Endothelial cell of umbilical vein (primary cell): Measurements from ENCODE around the gene AP1M1.

ENCODE experiments used
- CTCF ChIP-seq, 2 donors: IDR thresholded peaks; 1 replicate in 1 of 2; 2 replicates in 1 of 2; pipeline ENCODE4 v1.5.1; 2011; ENCODE audit warnings: low read length in 2 of 2, mild to moderate bottlenecking in 2 of 2, moderate library complexity in 2 of 2, control low read depth in 1 of 2, inconsistent platforms in 1 of 2, low read depth in 1 of 2; ENCODE audit not compliant: insufficient read depth in 1 of 2; ENCODE audit errors: extremely low read depth in 1 of 2
- EZH2 ChIP-seq: IDR thresholded peaks from 2 replicates; pipeline ENCODE4 v1.6.1; 2012; ENCODE audit warnings: borderline replicate concordance, low read depth, mild to moderate bottlenecking, moderate library complexity, low read length, inconsistent platforms; ENCODE audit not compliant: severe bottlenecking
- GATA2 ChIP-seq: IDR thresholded peaks from 2 replicates; pipeline ENCODE4 v1.7.0; 2011; ENCODE audit warnings: low read depth, mild to moderate bottlenecking, moderate library complexity, mixed read lengths, low read length; ENCODE audit not compliant: insufficient read length, insufficient read depth
- MYC ChIP-seq: IDR thresholded peaks from one replicate; pipeline ENCODE4 v1.6.1; 2011; ENCODE audit warnings: mild to moderate bottlenecking, low read depth, low read length
- POLR2A ChIP-seq: IDR thresholded peaks from 2 replicates; pipeline ENCODE4 v1.6.1; 2012; ENCODE audit warnings: low read depth, mild to moderate bottlenecking, control low read depth, low read length
- POLR2AphosphoS5 ChIP-seq: IDR thresholded peaks from 2 replicates; pipeline ENCODE4 v1.6.1; 2012; ENCODE audit warnings: low read depth, mild to moderate bottlenecking, control low read depth, low read length, moderate library complexity; ENCODE audit not compliant: insufficient read depth
- TF ChIP-seq, protein P1 (sequence below): IDR thresholded peaks from 2 replicates; pipeline ENCODE4 v1.6.1; 2011; ENCODE audit not compliant: insufficient read depth, insufficient read length

GRCh38 chr19:16249826-16250404 lies 52.2 kb downstream of the AP1M1 start:
- no peak for TF ChIP-seq CTCF (IDR thresholded peaks at IDR 0.05; ENCODE audit: extremely low read depth in 1 of 2, insufficient read depth in 1 of 2, low read depth in 1 of 2, low read length in 2 of 2)
- TF ChIP-seq, protein P1, sequence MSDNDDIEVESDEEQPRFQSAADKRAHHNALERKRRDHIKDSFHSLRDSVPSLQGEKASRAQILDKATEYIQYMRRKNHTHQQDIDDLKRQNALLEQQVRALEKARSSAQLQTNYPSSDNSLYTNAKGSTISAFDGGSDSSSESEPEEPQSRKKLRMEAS, result no peak
- TF ChIP-seq GATA2, result no peak
- TF ChIP-seq POLR2AphosphoS5, result no peak
- TF ChIP-seq POLR2A, result no peak
- no peak for TF ChIP-seq EZH2
- no peak for TF ChIP-seq MYC
